Esophagus mucosa (tissue), 1 donor: ENCODE measurements around the gene GRIK3. TPM values are rescaled to one million over a fixed set of nuclear protein-coding genes. Genes with fewer than 3 reads are reported as not detected.

Experiments used
- ATAC-seq: fragments of 200-7000 bp; cut with Tn5 transposase; one replicate; pipeline ENCODE4 v1.9.1; 2020
- total RNA-seq: library from RNA; stranded (reverse); gene quantifications from one replicate; pipeline ENCODE4 v1.2.4, GENCODE V29; 2023
- donor health status: DM: yes; HTN: yes; CAD: no.

GRIK3 gene
- total RNA-seq, 1 donor from 2014 or later, result 0.04 TPM

GRCh38 chr1:37010011-37010410, 24.3 kb downstream of the GRIK3 start:
- ATAC-seq, result no peak

GRCh38 chr1:37009521-37009920, 24.8 kb downstream of the GRIK3 start:
- ATAC-seq, result no peak

GRCh38 chr1:37006132-37006868, 28.0 kb downstream of the GRIK3 start:
- no peak for ATAC-seq

- ATAC-seq, result no peak
Observed at GRCh38 chr1:37002898-37003297, 31.4 kb downstream of the GRIK3 start.

GRCh38 chr1:37001703-37002102, 32.6 kb downstream of the GRIK3 start:
- no peak for ATAC-seq

GRCh38 chr1:36996106-36996505, 38.2 kb downstream of the GRIK3 start:
- no peak for ATAC-seq

GRCh38 chr1:36994868-36995267, 39.4 kb downstream of the GRIK3 start:
- no peak for ATAC-seq

GRCh38 chr1:36994294-36994693, 40.0 kb downstream of the GRIK3 start:
- ATAC-seq, result no peak

- no peak for ATAC-seq
Observed at GRCh38 chr1:36992139-36992943, 42.0 kb downstream of the GRIK3 start.

- no peak for ATAC-seq
Observed at GRCh38 chr1:36991551-36991950, 42.8 kb downstream of the GRIK3 start.

- no peak for ATAC-seq
Observed at GRCh38 chr1:36990928-36991327, 43.4 kb downstream of the GRIK3 start.

GRCh38 chr1:36989241-36989640, 45.1 kb downstream of the GRIK3 start:
- ATAC-seq, result no peak

GRCh38 chr1:36988741-36989193, 45.5 kb downstream of the GRIK3 start:
- no peak for ATAC-seq

- no peak for ATAC-seq
Observed at GRCh38 chr1:36988321-36988720, 46.0 kb downstream of the GRIK3 start.

GRCh38 chr1:36987276-36987675, 47.0 kb downstream of the GRIK3 start:
- ATAC-seq, result no peak

- ATAC-seq, result no peak
Observed at GRCh38 chr1:36986241-36986985, 47.9 kb downstream of the GRIK3 start.

- no peak for ATAC-seq
Observed at GRCh38 chr1:36984675-36985074, 49.6 kb downstream of the GRIK3 start.

- ATAC-seq, result no peak
Observed at GRCh38 chr1:36984026-36984425, 50.3 kb downstream of the GRIK3 start.

GRCh38 chr1:36982709-36983108, 51.6 kb downstream of the GRIK3 start:
- ATAC-seq, result no peak

- ATAC-seq, result no peak
Observed at GRCh38 chr1:36981771-36982622, 52.3 kb downstream of the GRIK3 start.

- ATAC-seq, result no peak
Observed at GRCh38 chr1:36981126-36981525, 53.2 kb downstream of the GRIK3 start.

- ATAC-seq, result no peak
Observed at GRCh38 chr1:36977731-36978406, 56.4 kb downstream of the GRIK3 start.
